HCEC 1CT (cell line): ENCODE measurements around the gene CRYL1.
A peak's percentile ranks its signal among the peaks of the same experiment; 100 is the strongest.

Source experiments
- DNase-seq: peaks from one replicate; pipeline ENCODE4 v3.0.0-alpha.2; 2017

CRYL1 gene

DNA sequence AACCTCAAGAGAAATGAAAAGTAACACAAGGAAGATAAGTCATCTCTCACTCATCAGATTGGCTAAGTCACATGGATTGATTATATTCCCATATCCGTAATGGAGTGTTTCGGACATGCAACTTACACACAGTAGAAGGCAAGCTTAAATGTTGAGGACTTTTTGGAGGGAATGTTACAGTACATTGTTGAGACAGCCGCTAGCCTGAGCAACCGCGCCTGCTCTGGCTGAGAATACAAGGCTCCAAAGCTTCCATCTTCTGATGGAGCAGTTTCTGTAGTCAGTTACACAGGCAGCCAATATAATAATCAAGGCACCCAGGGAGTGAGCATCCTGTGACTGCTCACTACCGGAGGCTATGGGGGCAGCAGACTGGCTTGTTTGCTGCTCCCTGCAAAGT lies 1.0 kb upstream of the CRYL1 start:
- no peak for DNase-seq

DNA sequence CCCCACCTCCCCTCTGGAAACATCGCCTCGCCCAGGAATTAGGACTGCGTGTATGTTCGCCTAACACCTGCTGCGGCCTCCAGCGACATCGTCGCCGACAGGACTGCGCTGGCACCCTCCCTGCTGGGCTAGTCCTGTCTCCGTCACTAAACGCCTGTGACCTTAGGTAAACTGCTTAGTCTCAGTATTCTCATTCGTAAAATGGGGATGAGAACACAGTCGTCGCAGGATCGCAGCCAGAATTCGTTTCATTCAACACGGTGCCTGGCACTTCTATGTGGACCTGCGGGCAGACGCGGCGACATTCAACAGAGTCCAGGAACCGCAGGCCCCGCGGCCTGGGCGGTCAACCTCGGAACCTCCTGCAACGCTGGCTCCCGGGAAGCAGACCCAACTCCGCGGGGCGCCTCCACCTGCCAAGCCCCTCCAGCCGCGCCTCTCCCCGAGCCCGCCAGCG lies 485 bp downstream of the CRYL1 start:
- DNase-seq: no peak

DNA sequence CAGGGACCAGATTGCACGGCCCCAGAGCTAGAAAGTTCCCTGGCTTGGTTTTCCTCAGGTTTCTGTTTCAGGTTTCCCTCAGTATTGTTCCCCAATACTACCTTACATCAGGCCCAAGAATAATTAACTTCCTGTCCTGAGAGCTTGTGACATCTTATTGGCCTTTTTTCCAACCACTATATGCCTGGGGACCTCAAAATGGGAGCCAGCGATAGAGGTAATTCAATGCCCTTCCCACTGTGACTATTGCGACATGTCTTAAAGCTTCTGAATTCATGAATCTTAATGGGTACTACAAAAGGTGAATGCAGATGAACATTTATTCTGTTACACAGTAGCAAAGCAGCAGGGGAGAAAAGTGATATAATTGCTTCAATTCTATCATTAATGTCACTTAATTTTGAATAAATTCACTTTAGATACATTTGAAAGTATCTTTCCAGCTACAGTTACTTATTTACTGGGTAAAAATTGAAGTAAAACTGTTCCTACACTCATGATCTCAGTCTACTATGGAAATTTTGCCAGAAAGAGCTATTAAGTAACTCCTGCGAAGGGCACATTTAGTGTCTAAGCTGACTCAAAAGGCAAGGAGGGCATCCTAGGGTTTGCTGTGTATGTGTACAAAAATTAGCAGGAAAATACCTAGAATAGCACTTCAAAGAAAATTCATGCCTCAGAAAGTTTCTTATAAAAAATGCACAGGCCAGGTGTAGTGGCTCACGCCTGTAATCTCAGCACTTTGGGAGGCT lies 4.1 kb downstream of the CRYL1 start:
- DNase-seq: no peak

DNA sequence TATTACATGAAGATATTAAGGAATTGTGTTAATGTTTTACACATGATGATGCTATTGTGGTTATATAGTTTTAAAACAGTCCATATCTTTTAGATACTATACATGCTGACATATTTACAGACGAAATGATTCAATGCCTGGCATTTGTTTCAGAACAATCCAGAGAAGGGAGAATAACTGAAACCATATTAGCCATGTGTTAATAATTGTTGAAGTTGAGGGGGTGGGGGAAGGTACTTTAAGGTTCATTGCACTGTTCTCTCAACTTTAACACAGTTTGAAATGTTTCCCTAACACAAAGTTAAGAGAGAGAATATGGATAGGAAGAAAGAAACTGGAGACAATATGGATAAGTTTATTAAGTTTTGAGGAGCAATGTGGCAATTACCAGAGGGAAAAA lies 5.8 kb downstream of the CRYL1 start:
- DNase-seq: no peak

DNA sequence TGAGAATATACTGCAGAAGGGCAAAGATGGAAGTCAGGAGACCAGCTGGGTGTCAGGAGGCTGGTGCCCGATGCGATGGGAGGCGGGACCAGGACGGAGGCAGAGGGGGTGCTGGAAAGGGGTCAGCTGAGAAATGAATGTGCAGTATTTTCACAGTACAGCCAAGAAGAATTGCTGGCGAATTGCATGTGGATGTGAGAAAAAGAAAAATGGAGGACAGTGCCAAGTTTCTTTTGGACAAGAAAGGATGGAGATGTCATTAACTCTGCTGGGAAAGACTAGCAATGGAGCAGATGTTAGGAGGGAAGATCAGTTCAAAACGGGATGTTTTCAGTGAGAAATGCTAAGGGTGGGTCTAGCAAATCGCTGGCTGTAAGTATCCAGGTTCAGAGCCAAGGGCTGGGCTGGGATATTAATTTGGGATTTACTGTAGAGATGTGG lies 7.0 kb downstream of the CRYL1 start:
- DNase-seq: no peak

DNA sequence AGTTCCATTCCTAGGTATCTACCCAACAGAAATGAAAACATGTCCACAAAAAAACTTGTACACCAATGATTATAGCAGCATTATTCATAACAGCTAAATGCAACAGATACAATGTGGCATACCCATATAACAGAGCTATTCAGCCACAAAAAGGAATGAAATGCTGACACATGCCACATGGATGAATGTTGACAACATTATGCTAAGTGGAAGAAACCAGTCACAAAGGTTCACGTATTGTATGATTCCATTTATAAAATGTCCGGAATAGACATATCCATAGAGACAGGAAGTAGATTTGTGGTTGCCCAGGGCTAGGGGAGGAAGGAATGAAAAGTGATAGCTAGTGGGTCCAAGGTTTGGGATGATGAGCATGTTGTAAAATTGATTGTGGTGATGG lies 10.8 kb downstream of the CRYL1 start:
- DNase-seq: no peak

DNA sequence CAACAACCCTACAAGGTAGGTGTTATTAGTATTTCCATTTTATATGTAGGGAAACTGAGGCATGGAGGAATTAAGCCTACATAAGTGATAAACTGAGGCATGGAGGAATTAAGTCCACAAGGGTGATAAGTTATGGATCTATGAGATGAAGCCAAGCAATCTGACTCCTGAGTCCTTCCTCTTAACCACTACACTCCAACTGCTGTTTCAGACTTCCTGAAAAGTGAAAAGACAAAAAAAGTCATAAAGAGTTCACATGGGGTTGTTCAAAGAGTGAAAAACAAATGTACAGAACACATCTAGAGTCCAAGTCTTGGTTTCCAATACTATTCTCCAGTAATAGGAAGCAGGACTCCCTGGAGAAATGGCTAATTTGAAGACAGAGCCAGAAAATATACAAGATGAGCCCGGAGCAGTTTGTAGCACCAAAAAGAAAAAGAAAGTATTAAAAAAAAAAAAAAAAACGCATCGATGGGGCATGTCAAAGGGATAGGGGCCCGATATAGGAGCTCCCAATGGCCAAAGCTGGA lies 12.1 kb downstream of the CRYL1 start:
- no peak for DNase-seq

DNA sequence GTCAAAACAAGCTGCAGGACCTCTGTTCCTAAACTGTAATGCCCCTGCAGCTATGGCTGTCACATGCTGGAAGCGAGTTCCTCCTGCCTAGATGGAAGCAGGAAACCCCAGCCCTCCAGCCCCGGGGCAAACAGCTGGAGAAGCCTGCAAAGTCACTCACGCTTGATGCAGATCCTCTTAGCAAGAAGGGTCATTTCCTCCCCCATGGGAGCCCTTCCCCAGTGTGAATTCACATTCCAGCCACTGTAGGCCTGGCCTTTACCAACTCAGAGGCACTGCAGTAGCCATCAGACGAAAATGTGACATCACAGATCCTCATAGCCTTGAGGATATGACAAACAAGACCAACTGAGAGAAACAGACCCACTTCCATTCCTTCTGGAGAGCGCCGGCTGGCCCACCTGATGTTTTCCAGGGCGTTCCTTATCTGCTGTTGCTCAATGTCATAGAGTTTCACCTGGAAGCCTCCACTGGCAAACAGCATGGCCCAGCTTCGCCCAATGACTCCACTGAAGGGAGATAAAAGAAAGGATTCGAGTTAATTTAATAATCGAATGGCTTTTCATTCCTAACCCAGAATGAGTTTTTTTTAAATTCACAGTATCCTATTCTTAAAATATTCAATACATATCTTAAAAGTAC lies 13.5 kb downstream of the CRYL1 start:
- DNase-seq: no peak

DNA sequence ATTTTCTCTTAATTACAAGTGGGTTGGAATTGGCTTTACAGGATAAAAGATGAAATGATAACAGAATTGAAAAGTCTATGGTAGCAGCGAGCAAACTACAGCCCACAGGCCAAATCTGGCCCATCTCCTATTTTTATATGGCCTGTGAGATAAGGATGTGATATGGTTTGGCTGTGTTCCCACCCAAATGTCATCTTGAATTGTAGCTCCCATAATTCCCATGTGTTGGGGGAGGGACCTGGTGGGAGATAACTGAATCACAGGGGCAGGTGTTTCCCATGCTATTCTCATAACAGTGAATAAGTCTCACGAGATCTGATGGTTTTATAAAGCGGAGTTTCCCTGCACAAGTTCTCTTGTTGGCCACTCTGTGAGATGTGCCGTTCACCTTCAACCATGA lies 19.0 kb downstream of the CRYL1 start:
- no peak for DNase-seq

DNA sequence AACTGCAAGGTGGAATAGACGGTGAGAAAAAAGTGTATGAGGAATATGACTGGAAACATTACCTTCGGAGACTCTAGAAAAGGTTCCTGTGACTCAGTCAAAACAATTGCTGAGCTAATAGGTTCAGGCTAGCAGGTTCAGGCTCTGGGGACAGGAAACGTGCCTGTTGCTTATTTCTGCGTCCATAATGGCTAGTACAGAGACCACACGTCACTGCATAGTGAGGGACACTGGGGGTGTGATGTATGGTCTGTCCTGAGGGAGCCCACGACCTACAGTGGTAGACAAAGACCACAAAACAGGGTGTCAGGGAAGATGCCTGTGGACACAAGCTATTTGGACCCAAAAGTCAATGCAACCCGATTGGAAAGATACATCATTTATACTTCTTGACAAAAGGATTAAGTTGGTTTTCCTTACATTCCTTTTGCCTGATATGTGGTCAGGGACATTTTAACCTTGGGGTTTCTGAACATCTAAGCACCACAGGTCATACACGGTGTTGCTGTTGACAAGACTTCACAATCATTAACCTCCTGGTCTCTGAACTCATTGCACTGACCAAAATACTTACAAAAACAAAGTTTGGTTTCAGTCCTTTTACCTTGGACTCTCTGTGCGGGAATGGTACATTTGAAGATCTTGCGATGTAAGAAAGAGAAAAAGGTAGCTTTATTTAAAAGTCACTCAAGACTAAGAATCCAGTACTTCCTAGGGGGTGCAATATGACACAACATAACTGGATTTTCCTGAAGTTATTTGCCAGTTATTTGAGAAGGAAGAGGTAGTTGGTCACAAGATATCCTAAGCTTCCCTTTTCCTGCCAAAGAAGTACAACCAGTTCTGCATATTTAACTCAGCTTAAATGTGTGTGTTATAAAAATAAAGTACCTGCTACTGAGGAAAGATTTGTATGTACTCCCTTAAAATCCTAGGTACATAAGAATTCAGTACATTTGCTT lies 20.0 kb downstream of the CRYL1 start:
- DNase-seq: no peak

DNA sequence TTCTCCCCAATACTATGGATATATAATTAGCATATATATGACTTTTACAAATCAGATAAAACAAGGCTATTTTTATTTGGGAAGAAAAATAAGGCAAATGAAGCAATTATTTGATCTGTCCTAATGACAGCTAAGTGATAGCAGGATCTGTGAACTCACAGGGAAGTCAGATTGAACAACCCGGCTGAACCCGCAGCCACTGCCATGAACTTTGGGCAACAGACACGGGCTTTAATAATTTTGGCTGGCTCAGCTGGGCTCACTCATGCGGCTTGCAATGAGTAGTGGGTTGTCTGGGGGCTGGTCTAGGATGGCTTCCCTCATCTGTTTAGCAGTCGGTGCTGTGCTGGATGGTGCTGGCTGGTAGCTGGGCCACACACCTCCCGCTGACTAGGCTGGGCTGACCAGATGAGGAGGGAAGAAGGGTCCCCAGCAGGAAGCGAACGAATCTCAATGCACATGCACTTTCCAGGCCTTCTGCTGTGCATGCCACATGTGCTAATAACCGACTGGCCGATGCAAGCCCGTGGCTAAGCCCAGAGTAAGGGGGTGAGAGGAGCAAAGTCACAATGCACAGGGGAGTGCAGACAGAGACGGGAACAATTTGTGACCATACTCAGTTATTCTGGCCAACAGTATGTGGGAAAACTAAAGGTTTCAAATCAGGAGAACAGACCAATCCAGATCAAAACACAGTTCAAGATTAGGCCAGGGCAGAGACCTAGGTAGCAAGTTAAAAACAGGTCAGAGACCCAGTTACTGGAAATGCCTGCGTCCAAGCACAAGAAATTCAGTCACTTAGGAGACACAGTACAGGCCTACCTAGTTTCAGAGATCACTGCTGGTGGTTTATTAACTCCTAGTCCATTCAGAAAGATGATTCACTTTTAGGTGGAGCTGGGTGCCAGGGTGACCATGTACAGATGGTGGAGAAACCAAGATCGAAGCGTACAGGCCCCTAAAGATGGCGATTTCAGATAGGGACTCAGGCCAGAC lies 22.3 kb downstream of the CRYL1 start:
- DNase-seq: no peak

DNA sequence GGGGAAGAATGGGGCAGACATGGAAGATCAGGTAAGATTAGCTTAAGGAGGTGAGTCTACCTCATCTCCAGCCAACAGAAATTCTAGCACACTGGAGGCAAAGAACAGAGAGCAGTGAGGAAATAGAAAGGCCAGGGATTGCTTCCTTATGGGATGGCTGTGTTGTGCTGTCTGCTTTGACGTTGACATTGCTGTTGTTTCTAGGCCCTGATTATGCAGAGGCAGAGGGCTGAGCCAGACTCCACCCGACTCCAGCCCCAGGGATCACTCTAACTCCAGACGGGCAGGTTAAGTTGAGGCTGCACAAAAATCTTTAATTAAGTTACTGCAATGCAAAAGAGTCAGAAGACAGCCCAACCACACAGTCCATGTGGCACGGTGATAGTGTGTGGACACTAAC lies 24.1 kb downstream of the CRYL1 start:
- no peak for DNase-seq

DNA sequence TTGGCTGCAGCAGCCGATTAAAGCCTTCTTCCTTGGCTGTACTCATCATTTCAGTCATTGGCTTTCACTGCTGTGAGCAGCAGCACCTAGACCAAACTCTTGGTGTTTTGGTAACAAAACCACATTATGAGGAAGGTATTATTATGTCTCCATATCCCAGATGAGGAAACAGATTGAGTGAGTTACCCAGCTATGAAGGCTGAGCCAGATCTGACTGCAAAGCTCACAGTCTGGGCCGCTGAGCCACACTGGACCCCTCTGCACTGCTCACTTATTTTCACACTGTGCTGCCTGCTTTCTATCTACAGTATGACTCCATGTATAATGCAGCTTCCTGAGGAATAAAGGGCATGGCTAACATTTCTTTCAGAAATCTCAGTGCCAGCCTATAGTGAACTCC lies 24.5 kb downstream of the CRYL1 start:
- DNase-seq: no peak

DNA sequence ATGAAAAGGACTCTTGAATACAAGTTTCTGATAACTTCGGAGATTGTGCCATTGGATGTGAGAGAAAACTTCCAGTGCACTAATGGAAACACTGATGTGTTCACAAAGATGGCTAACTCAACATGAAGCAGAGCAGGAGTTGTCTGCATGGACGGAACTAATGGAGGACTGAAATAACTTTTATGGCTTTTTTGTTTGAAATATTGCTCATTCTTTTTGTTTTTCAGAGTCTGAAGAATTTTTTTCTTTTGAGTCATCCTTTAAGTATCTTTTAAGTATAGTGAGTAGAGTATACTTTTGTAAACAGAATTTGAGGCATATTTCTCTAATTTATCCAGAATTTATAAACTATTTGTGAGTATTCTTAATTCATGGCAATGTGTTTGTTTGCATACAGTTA lies 25.7 kb downstream of the CRYL1 start:
- peak; percentile 46 for DNase-seq

DNA sequence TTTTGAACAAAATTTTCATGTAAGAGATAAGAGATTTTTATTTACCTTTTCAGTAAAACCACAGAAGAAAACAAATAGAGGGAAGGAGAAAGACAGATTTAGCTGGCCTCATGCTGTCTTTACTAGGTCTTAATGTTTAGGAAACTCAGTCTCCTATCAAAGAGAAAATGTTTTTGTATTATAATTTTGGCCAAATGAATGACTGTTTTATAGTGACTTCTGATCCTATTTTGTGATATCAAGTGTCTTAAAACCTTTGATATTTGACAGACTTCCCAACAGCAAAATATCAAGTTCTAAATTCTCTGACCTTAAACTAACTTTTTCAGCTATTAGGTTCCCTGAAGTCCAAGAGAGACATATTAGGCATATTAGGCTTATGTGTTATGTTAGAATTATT lies 27.0 kb downstream of the CRYL1 start:
- DNase-seq: no peak

DNA sequence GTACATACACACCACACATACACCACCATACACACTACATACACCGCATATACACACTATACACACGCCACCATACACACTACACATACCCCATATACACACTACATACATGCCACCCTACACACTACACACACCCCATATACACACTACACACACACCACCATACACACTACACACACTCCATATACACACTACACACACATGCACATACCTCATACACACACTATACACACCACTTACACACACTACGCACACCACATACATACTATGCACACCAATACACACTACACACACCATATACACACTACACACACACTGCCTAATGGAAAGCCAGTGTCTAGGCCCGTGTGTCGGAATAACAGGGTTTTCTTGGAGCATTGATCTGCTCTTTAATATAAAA lies 27.5 kb downstream of the CRYL1 start:
- no peak for DNase-seq

DNA sequence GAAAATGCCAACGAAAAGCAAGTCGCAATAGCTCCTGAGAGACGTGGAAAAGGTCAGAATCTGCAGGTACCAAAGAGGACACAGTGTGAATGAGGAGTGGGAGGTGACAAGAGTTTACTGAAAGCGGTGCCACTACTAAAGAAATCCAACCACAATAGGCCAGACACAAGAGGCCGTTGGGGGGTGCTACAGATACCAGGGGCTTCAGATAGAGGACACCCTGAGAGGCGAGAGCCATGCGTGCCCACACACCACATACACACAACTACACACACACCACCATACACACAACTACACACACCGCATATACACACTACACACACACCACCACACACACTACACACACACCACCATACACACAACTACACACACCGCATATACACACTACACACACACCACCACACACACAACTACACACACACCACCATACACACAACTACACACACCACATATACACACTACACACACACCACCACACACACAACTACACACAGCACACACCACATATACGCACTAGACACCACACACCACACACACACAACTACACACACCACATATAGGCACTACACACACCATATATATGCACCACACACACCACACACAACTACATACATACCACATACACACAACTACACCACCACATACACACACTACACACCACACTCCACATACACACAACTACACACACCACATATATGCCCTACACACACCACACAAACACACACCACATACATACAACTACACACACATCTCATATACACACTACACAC lies 28.5 kb downstream of the CRYL1 start:
- no peak for DNase-seq

DNA sequence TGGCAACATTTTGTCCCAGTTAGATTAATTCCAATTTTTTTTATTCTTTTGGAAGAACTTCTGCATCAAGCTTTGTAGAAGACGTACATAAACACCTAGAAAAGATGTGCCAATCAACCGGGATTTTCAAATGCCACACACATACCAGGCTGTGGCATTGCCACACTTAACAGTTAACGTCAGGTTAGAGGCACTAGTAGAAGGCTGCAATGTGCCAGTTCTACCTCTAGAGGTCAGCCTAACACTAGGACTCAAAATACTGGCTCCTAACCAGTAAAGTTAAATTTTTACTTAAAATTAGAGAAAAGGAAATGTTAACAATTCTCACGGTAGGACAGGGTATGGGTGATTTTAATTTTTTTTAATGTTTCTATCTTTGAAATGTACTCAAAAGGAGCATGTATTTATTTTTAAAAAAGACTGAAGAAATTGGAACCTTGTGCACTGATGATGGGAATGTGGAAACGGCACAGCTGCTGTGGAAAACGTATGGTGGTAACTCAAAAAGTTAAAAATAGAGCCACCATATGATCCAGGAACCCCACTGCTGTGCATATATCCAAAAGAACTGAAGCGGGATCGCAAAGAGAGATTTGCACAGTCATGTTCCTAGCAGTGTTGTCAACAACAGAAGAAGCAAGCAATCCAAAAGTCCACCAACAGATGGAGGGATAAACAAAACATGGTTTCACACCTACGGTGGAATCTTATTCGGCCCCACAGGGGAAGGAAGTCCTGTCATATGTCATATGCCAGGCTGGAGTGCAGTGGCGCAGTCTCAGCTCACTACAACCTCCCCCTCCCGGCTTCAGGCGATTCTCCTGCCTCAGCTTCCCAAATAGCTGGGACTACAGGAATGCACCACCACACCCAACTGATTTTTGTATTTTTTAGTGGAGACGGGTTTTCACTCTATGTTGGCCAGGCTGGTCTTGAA lies 30.3 kb downstream of the CRYL1 start:
- peak; percentile 58 for DNase-seq

DNA sequence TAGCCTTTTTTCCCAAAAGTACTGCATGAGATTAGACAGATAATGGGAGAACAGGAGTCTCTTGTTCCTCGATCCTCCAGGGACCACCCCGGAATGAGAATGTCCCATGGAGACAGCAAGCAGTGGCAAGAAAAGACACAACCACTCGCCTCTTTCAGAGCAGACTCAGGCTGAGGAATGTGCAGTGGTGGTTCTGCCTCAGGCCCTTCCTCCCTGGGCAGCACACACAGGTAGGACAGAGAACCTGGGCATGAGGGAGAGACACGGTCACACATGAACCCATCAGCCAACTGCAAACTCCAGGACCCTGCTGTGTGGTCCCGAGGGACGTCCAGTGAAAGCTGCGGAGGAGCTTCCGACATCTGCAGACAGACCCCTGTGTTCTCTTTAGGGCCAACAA lies 31.0 kb downstream of the CRYL1 start:
- DNase-seq: no peak

DNA sequence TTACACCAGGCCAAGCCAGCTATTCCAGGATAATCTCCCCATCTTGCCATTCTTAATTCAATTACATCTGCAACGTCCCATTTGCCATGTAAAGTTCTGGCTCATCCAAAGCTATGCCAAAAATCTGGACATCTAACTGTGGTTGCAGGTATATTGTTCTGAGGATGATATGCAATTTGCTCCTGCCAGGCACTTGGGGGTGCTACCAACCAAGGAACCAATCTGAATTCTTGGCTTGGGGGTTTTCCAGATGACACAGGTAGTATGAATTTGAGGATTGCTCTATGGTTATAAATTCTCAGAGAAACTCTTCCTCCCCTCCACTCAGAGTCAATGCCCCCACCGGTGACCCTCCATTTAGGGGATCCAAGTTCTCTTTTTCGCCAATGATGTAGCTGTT lies 33.0 kb downstream of the CRYL1 start:
- DNase-seq: peak; percentile 61
